SK-N-SH (cell line): ENCODE measurements around the gene PARVA. TPM values are rescaled to one million over a fixed set of nuclear protein-coding genes. Genes with fewer than 3 reads are reported as not detected.
A peak's percentile ranks its signal among the peaks of the same experiment; 100 is the strongest.

Experiments
- CTCF ChIA-PET: fragments of 300-600, 350-600 bp; formaldehyde crosslinking; extraction: SDS; loops from one replicate; lab custom pipeline; 2021; lab: Yijun Ruan, JAX
- POLR2A ChIA-PET: fragments of 350-600 bp; sonication (Branson Sonifier 250); formaldehyde crosslinking; extraction: SDS; loops from one replicate; lab custom pipeline; 2020; ENCODE audit warnings: antibody characterized with exemption, inconsistent platforms; lab: Yijun Ruan, JAX
- DNase-seq: peaks from one replicate; pipeline ENCODE4 v3.0.0; 2012
- H2AFZ ChIP-seq: fragments of 200-600 bp; sonication (generic); 2 replicates; pipeline ENCODE4 v1.8.1; 2016; ENCODE audit warnings: antibody characterized with exemption, mild to moderate bottlenecking, low read depth
- H3F3A ChIP-seq: fragments of 200-600 bp; sonication (generic); replicated peaks from 2 replicates; pipeline ENCODE3; 2016; ENCODE audit warnings: antibody characterized with exemption, mild to moderate bottlenecking; ENCODE audit not compliant: insufficient read depth
- H3K27ac ChIP-seq, 2 experiments: fragments of 200-500 bp in 1 of 2; fragments of 200-600 bp in 1 of 2; sonication (Bioruptor generic) in 1 of 2; sonication (generic), shearing (Covaris generic) in 1 of 2; 2 replicates each; pipeline versions ENCODE4 v1.5.1 to v1.6.1; 2014 to 2016; ENCODE audit warnings: low read depth in 2 of 2, inconsistent platforms in 1 of 2, low read length in 1 of 2, mild to moderate bottlenecking in 1 of 2, mixed read lengths in 1 of 2
- H3K27me3 ChIP-seq: fragments of 200-600 bp; sonication (generic), shearing (Covaris generic); 2 replicates; pipeline ENCODE4 v1.6.1; 2016; ENCODE audit warnings: mixed run types; ENCODE audit not compliant: insufficient read depth
- H3K36me3 ChIP-seq, 2 experiments: fragments of 200-500 bp in 1 of 2; fragments of 200-600 bp in 1 of 2; sonication (Bioruptor generic) in 1 of 2; sonication (generic) in 1 of 2; replicated peaks in 1 of 2; 2 replicates each; pipeline versions ENCODE3 to v1.5.1; 2014 to 2016; ENCODE audit warnings: low read length in 1 of 2, mild to moderate bottlenecking in 1 of 2; ENCODE audit not compliant: insufficient read depth in 2 of 2, control insufficient read depth in 1 of 2
- H3K4me1 ChIP-seq, 2 experiments: fragments of 200-500 bp in 1 of 2; fragments of 200-600 bp in 1 of 2; sonication (Bioruptor generic) in 1 of 2; sonication (generic), shearing (Covaris generic) in 1 of 2; 2 replicates each; pipeline versions ENCODE4 v1.5.1 to v1.6.1; 2014 to 2016; ENCODE audit warnings: low read depth in 1 of 2, low read length in 1 of 2, mixed run types in 1 of 2; ENCODE audit not compliant: insufficient read depth in 2 of 2, control insufficient read depth in 1 of 2
- H3K4me2 ChIP-seq: fragments of 200-600 bp; sonication (generic), shearing (Covaris generic); 2 replicates; pipeline ENCODE4 v1.6.1; 2017; ENCODE audit warnings: mixed run types
- H3K4me3 ChIP-seq, 2 experiments: fragments of 200-500 bp in 1 of 2; fragments of 200-600 bp in 1 of 2; sonication (Bioruptor generic) in 1 of 2; sonication (generic), shearing (Covaris generic) in 1 of 2; 2 replicates each; pipeline versions ENCODE4 v1.5.1 to v1.8.1; 2014 to 2016; ENCODE audit warnings: low read depth in 2 of 2, inconsistent platforms in 1 of 2, low read length in 1 of 2, mild to moderate bottlenecking in 1 of 2, mixed read lengths in 1 of 2, moderate library complexity in 1 of 2
- H3K79me2 ChIP-seq: fragments of 200-600 bp; sonication (generic); 2 replicates; pipeline ENCODE4 v1.8.1; 2017; ENCODE audit warnings: mild to moderate bottlenecking; ENCODE audit not compliant: insufficient read depth
- H3K9ac ChIP-seq: fragments of 200-600 bp; sonication (generic); 2 replicates; pipeline ENCODE4 v1.6.1; 2017; ENCODE audit warnings: mixed run types
- H3K9me2 ChIP-seq: fragments of 200-600 bp; sonication (generic); 2 replicates; pipeline ENCODE4 v1.6.1; 2017; ENCODE audit warnings: mixed run types
- H3K9me3 ChIP-seq: fragments of 200-600 bp; sonication (generic); 2 replicates; pipeline ENCODE4 v1.6.1; 2017; ENCODE audit warnings: mixed run types, mild to moderate bottlenecking, moderate library complexity
- H4K20me1 ChIP-seq: fragments of 200-600 bp; sonication (generic); 2 replicates; pipeline ENCODE4 v1.6.1; 2017; ENCODE audit warnings: mild to moderate bottlenecking, mixed run types; ENCODE audit not compliant: insufficient read depth
- CHD2 ChIP-seq: fragments of 150-350 bp; IDR thresholded peaks from 2 replicates; pipeline ENCODE4 v1.6.1; 2018; ENCODE audit warnings: low read length; ENCODE audit not compliant: partially characterized antibody
- EP300 ChIP-seq, 2 experiments: IDR thresholded peaks; 2 replicates each; pipeline versions ENCODE4 v1.4.0 to v1.6.1; 2012; ENCODE audit warnings: borderline replicate concordance in 1 of 2, low read depth in 1 of 2, low read length in 1 of 2
- EZH2phosphoT487 ChIP-seq: fragments of 200-600 bp; sonication (generic); IDR thresholded peaks from 2 replicates; pipeline ENCODE4 v1.6.1; 2017; ENCODE audit warnings: low read depth, mixed run types, mild to moderate bottlenecking, antibody characterized with exemption, moderate library complexity, borderline replicate concordance
- GABPA ChIP-seq: IDR thresholded peaks from 2 replicates; pipeline ENCODE4 v1.4.0; 2012; ENCODE audit warnings: low read depth, mild to moderate bottlenecking
- GATA2 ChIP-seq: sonication (generic); formaldehyde crosslinking; IDR thresholded peaks from 2 replicates; pipeline ENCODE4 v1.5.0; 2020; ENCODE audit warnings: mild to moderate bottlenecking, missing genetic modification reagents
- JUND ChIP-seq: IDR thresholded peaks from 2 replicates; pipeline ENCODE4 v1.4.0; 2012
- RAD21 ChIP-seq: IDR thresholded peaks from 2 replicates; pipeline ENCODE4 v1.6.1; 2012; ENCODE audit warnings: mild to moderate bottlenecking, low read length
- RCOR1 ChIP-seq: fragments of 150-350 bp; IDR thresholded peaks from 2 replicates; pipeline ENCODE4 v1.6.1; 2017; ENCODE audit warnings: antibody characterized with exemption, low read length
- SIN3A ChIP-seq: IDR thresholded peaks from 2 replicates; pipeline ENCODE4 v1.6.1; 2012; ENCODE audit warnings: low read depth, mild to moderate bottlenecking, low read length, moderate library complexity, borderline replicate concordance
- TAF1 ChIP-seq: IDR thresholded peaks from 2 replicates; pipeline ENCODE4 v1.6.1; 2012; ENCODE audit warnings: low read depth, mild to moderate bottlenecking, low read length, moderate library complexity, borderline replicate concordance
- TCF12 ChIP-seq: IDR thresholded peaks from 2 replicates; pipeline ENCODE4 v1.4.0; 2012
- WGBS: methylation state at CpG from one replicate; pipeline ENCODE4 v1.1.6; 2017; ENCODE audit warnings: low lambda C conversion rate; 5-methylcytosine and 5-hydroxymethylcytosine counted together
- polyA plus RNA-seq, 3 experiments: library from polyadenylated mRNA; depleted of rRNA; stranded (reverse); fragments of >200 nt; gene quantifications; 2 replicates each; pipeline ENCODE4 v1.2.3, GENCODE V29; 2012
- TF ChIP-seq, protein P1 (sequence below): IDR thresholded peaks from 2 replicates; pipeline ENCODE4 v1.6.1; 2012; ENCODE audit warnings: mild to moderate bottlenecking, low read depth, low read length, moderate library complexity
- TF ChIP-seq, protein P2 (sequence below): fragments of 200-600 bp; sonication (generic); IDR thresholded peaks from 2 replicates; pipeline ENCODE4 v1.6.1; 2017; ENCODE audit warnings: antibody characterized with exemption, mild to moderate bottlenecking, moderate library complexity
- TF ChIP-seq, protein P3 (sequence below): IDR thresholded peaks from 2 replicates; pipeline ENCODE4; 2012

PARVA gene
- polyA plus RNA-seq, 1 of the 3 experiments (the other 2 are of a cell fraction), result 27.6 TPM

DNA sequence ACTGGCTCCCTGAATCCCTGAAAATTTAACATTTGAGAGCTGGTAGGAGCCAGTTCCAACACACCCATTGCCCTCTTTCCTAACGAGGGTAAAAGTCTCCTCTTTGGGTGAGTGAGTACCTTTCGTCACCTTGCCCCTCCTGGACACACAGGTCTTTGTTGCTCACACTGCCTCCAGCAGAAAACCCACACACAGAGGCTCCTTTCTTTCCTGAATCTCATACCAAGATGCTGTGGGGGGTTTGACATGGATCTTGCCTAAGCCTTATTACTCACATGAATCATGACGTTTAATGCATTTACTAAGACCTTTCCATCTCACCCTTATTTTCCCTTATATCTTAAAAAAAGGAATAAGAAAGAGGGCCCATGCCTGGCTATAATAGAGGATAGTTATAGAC is 53.0 kb downstream of the PARVA start (continued):
- TF ChIP-seq, protein P1, sequence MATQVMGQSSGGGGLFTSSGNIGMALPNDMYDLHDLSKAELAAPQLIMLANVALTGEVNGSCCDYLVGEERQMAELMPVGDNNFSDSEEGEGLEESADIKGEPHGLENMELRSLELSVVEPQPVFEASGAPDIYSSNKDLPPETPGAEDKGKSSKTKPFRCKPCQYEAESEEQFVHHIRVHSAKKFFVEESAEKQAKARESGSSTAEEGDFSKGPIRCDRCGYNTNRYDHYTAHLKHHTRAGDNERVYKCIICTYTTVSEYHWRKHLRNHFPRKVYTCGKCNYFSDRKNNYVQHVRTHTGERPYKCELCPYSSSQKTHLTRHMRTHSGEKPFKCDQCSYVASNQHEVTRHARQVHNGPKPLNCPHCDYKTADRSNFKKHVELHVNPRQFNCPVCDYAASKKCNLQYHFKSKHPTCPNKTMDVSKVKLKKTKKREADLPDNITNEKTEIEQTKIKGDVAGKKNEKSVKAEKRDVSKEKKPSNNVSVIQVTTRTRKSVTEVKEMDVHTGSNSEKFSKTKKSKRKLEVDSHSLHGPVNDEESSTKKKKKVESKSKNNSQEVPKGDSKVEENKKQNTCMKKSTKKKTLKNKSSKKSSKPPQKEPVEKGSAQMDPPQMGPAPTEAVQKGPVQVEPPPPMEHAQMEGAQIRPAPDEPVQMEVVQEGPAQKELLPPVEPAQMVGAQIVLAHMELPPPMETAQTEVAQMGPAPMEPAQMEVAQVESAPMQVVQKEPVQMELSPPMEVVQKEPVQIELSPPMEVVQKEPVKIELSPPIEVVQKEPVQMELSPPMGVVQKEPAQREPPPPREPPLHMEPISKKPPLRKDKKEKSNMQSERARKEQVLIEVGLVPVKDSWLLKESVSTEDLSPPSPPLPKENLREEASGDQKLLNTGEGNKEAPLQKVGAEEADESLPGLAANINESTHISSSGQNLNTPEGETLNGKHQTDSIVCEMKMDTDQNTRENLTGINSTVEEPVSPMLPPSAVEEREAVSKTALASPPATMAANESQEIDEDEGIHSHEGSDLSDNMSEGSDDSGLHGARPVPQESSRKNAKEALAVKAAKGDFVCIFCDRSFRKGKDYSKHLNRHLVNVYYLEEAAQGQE, result no peak

DNA sequence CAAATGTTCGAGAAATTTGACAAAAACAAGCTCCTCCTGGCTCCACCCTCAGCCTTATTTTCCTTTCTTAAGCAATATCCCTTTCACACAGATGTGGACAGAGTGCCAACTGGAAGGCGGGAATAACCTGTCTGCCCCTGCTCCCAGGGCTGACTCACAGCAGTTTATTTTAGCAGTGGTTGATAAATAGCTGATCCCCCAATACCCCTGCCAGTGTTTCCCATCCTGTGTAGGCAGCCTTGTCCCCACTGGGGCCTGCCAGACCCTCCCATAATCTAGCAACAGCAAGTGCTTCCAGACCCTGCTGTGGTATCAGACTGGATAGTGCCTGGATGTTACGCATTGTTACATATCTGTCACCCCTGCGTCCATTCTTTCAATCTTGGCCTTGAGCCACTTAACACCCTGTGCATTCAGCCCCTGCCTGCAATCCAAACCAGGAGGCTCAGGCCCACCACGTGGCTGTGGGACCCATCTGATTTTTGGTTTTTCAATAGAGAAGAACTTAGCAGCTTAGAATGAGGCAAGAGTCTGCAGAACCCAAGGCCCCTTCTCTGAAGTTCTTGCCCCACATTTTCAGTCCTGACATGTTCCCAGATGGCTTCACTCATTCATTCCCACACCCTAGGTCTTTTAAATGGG is 53.7 kb downstream of the PARVA start:
- H2AFZ ChIP-seq, result no peak overlapping the region
- no peak for DNase-seq

DNA sequence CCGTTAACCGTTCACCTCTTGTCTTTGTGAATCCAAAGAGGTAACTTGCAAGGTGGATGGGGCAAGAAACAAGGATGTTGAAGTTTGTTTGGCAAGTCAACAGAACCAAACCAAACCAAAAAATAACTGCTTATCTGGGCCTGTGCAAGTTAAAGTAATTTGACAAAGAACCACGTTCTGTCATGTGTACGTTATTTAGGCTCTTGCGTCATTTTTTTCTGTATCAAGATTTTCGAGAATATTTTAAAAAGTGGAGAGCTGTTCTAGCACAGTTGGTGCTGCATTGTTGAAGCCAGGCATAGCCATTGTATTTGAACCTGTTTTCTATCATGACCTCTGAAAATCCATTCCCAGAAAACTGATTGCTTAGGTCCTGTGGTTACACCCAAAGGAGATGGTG is 55.1 kb downstream of the PARVA start:
- H3F3A ChIP-seq, result peaks cover 6% of the 10 kb centered on the region
- no peak overlapping the region for H2AFZ ChIP-seq
- peaks cover 86% of the 10 kb centered on the region for H3K79me2 ChIP-seq
- H3K27ac ChIP-seq, result peak overlapping the region in 1 of 2 experiments; percentile 91; a peak in 2 of 4 replicates
- H3K4me2 ChIP-seq, result 0 out of 2 replicates have a peak overlapping the region, but pooled peaks have one; percentile 42
- no peaks in the 10 kb centered on the region for H3K27me3 ChIP-seq
- no peak overlapping the region for H3K9ac ChIP-seq
- CTCF ChIA-PET, result no interaction called here
- H3K9me3 ChIP-seq, result no peaks in the 10 kb centered on the region
- H4K20me1 ChIP-seq, result no peaks in the 10 kb centered on the region; the same call in 1 of the 2 replicates
- no peak for DNase-seq
- no peaks in the 10 kb centered on the region for H3K9me2 ChIP-seq
- WGBS, result 92% methylated on average over 6 of the region's 6 CpGs
- POLR2A ChIA-PET, result no interaction called here
- peaks cover 24 to 35% of the 10 kb centered on the region in 2 experiments for H3K4me1 ChIP-seq
- H3K4me3 ChIP-seq, result no peak overlapping the region
- peaks cover 0 to 2% of the 10 kb centered on the region in 2 experiments for H3K36me3 ChIP-seq
- TF ChIP-seq TAF1 (no peak), EZH2phosphoT487 (no peak), GATA2 (CRISPR knock-in tag) (no peak), JUND (no peak), RAD21 (no peak), SIN3A (no peak), EP300 (IDR thresholded peaks at IDR 0.05; ENCODE audit: borderline replicate concordance in 1 of 2, low read depth in 1 of 2, low read length in 1 of 2) (no peak), CHD2 (no peak), RCOR1 (no peak)
- TF ChIP-seq, protein P2, sequence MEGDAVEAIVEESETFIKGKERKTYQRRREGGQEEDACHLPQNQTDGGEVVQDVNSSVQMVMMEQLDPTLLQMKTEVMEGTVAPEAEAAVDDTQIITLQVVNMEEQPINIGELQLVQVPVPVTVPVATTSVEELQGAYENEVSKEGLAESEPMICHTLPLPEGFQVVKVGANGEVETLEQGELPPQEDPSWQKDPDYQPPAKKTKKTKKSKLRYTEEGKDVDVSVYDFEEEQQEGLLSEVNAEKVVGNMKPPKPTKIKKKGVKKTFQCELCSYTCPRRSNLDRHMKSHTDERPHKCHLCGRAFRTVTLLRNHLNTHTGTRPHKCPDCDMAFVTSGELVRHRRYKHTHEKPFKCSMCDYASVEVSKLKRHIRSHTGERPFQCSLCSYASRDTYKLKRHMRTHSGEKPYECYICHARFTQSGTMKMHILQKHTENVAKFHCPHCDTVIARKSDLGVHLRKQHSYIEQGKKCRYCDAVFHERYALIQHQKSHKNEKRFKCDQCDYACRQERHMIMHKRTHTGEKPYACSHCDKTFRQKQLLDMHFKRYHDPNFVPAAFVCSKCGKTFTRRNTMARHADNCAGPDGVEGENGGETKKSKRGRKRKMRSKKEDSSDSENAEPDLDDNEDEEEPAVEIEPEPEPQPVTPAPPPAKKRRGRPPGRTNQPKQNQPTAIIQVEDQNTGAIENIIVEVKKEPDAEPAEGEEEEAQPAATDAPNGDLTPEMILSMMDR, result no peak
- TF ChIP-seq, protein P3, sequence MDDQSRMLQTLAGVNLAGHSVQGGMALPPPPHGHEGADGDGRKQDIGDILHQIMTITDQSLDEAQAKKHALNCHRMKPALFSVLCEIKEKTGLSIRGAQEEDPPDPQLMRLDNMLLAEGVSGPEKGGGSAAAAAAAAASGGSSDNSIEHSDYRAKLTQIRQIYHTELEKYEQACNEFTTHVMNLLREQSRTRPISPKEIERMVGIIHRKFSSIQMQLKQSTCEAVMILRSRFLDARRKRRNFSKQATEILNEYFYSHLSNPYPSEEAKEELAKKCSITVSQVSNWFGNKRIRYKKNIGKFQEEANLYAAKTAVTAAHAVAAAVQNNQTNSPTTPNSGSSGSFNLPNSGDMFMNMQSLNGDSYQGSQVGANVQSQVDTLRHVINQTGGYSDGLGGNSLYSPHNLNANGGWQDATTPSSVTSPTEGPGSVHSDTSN, result no peak
- TF ChIP-seq, protein P1, result no peak

More for the DNA sequence above, 53.7 kb downstream of the PARVA start:
- H3F3A ChIP-seq, result peaks cover 6% of the 10 kb centered on the region
- TF ChIP-seq TCF12, result 0 out of 2 replicates have a peak, but pooled peaks have one; percentile 11
- no peak for TF ChIP-seq GABPA
- TF ChIP-seq, all 33 proteins: peak for 1
- CTCF ChIA-PET, result interaction anchor here (1.0 to 1.6 kb wide), 4 partner anchors 9 to 457 kb away, joined by 3 to 4 read pairs (median 3); no protein-coding TSS in a partner anchor
- H3K9me2 ChIP-seq, result no peaks in the 10 kb centered on the region
- 65% methylated on average over 5 of the region's 5 CpGs for WGBS
- H4K20me1 ChIP-seq, result no peaks in the 10 kb centered on the region; the same call in 1 of the 2 replicates
- POLR2A ChIA-PET, result no interaction called here
- H3K4me3 ChIP-seq, result no peak overlapping the region
- H3K4me2 ChIP-seq, result no peak overlapping the region
- H3K27ac ChIP-seq, result no peak overlapping the region; a peak in 1 of 4 replicates
- H3K9ac ChIP-seq, result no peak overlapping the region
- no peaks in the 10 kb centered on the region for H3K9me3 ChIP-seq
- peaks cover 0 to 3% of the 10 kb centered on the region in 2 experiments for H3K36me3 ChIP-seq
- peaks cover 24 to 40% of the 10 kb centered on the region in 2 experiments for H3K4me1 ChIP-seq
- no peaks in the 10 kb centered on the region for H3K27me3 ChIP-seq
- H3K79me2 ChIP-seq, result peaks cover 90% of the 10 kb centered on the region
